ENCODE data around the gene ROCK1.

Gene ROCK1

GRCh38 chr18:21054252-21054821 lies 57.3 kb downstream of the ROCK1 start:
- no peak for TF ChIP-seq EZH2phosphoT487 (IDR thresholded peaks at IDR 0.05; ENCODE audit: borderline replicate concordance)
- TF ChIP-seq, protein P1, sequence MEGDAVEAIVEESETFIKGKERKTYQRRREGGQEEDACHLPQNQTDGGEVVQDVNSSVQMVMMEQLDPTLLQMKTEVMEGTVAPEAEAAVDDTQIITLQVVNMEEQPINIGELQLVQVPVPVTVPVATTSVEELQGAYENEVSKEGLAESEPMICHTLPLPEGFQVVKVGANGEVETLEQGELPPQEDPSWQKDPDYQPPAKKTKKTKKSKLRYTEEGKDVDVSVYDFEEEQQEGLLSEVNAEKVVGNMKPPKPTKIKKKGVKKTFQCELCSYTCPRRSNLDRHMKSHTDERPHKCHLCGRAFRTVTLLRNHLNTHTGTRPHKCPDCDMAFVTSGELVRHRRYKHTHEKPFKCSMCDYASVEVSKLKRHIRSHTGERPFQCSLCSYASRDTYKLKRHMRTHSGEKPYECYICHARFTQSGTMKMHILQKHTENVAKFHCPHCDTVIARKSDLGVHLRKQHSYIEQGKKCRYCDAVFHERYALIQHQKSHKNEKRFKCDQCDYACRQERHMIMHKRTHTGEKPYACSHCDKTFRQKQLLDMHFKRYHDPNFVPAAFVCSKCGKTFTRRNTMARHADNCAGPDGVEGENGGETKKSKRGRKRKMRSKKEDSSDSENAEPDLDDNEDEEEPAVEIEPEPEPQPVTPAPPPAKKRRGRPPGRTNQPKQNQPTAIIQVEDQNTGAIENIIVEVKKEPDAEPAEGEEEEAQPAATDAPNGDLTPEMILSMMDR (conservative IDR thresholded peaks at IDR 0.05; ENCODE audit: low read length), result no peak
- peaks cover 3% of the 10 kb centered on the region; the same call in 1 of the 2 replicates for H3K36me3 ChIP-seq (ENCODE audit: insufficient read depth, low read length)
- H3K9me3 ChIP-seq (ENCODE audit: insufficient read depth, low read depth, low read length), result no peaks in the 10 kb centered on the region
- no peak overlapping the region for H3K9ac ChIP-seq (ENCODE audit: low read depth, low read length, poor library complexity, severe bottlenecking)
- H3F3A ChIP-seq (ENCODE audit: low read depth), result no peaks in the 10 kb centered on the region; the same call in 1 of the 2 replicates
- H2AFZ ChIP-seq (ENCODE audit: low read length), result no peak overlapping the region
- peaks cover 96% of the 10 kb centered on the region for H3K79me2 ChIP-seq (ENCODE audit: insufficient read depth, low read length)
- H3K4me3 ChIP-seq (ENCODE audit: low read length, poor library complexity, severe bottlenecking), result no peak overlapping the region
- H3K4me2 ChIP-seq (ENCODE audit: low read depth, low read length, poor library complexity, severe bottlenecking), result no peak overlapping the region
- H3K27me3 ChIP-seq (ENCODE audit: insufficient read depth, low read length, poor library complexity, severe bottlenecking), result no peaks in the 10 kb centered on the region
- no peaks in the 10 kb centered on the region for H3K9me2 ChIP-seq (replicated peaks; ENCODE audit: low read depth, low read length)
- peaks cover 5% of the 10 kb centered on the region for H3K4me1 ChIP-seq (ENCODE audit: insufficient read depth, low read length, poor library complexity, severe bottlenecking)
- peaks cover 60% of the 10 kb centered on the region for H4K20me1 ChIP-seq (ENCODE audit: insufficient read depth, low read length, poor library complexity, severe bottlenecking)

DNA sequence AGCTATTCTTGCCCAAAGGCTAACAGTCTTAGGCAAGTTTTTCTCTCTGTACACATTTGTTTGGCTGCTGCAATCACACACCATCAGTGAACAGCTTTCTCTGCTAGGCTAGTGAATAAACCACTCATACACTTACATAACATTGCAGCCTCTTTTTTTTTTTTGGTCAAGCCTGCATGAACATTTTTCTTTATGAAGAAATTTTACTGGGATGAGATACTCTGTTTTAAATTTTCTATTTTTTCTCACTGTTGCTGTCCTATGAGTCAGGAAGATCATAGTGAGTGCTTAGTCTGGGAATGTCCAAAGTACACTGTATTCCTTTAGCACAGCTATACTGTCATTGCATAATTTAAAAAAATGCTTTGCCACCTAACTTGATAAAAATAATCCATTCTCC lies 58.5 kb downstream of the ROCK1 start:
- no peaks in the 10 kb centered on the region for H3K27me3 ChIP-seq (ENCODE audit: insufficient read depth, low read length, poor library complexity, severe bottlenecking)
- TF ChIP-seq EZH2phosphoT487 (IDR thresholded peaks at IDR 0.05; ENCODE audit: borderline replicate concordance), result no peak
- TF ChIP-seq, protein P1 (conservative IDR thresholded peaks at IDR 0.05; ENCODE audit: low read length), result no peak
- no peaks in the 10 kb centered on the region; the same call in 1 of the 2 replicates for H3F3A ChIP-seq (ENCODE audit: low read depth)
- no peaks in the 10 kb centered on the region for H3K9me3 ChIP-seq (ENCODE audit: insufficient read depth, low read depth, low read length)
- peaks cover 6% of the 10 kb centered on the region for H3K4me1 ChIP-seq (ENCODE audit: insufficient read depth, low read length, poor library complexity, severe bottlenecking)
- H3K9me2 ChIP-seq (replicated peaks; ENCODE audit: low read depth, low read length), result no peaks in the 10 kb centered on the region
- H3K9ac ChIP-seq (ENCODE audit: low read depth, low read length, poor library complexity, severe bottlenecking), result no peak overlapping the region
- no peak overlapping the region for H2AFZ ChIP-seq (ENCODE audit: low read length)
- H3K4me3 ChIP-seq (ENCODE audit: low read length, poor library complexity, severe bottlenecking), result no peak overlapping the region
- peaks cover 53% of the 10 kb centered on the region for H4K20me1 ChIP-seq (ENCODE audit: insufficient read depth, low read length, poor library complexity, severe bottlenecking)
- H3K36me3 ChIP-seq (ENCODE audit: insufficient read depth, low read length), result peaks cover 3% of the 10 kb centered on the region; the same call in 1 of the 2 replicates
- H3K4me2 ChIP-seq (ENCODE audit: low read depth, low read length, poor library complexity, severe bottlenecking), result no peak overlapping the region
- H3K79me2 ChIP-seq (ENCODE audit: insufficient read depth, low read length), result peaks cover 90% of the 10 kb centered on the region

- H3K4me1 ChIP-seq (ENCODE audit: insufficient read depth, low read length, poor library complexity, severe bottlenecking), result peaks cover 6% of the 10 kb centered on the region
Measured at GRCh38 chr18:21052385-21052784, 59.2 kb downstream of the ROCK1 start.

More at GRCh38 chr18:21052385-21052784, 59.2 kb downstream of the ROCK1 start:
- Histone ChIP-seq H3K27me3 (ENCODE audit: insufficient read depth, low read length, poor library complexity, severe bottlenecking) (no peaks in the 10 kb centered on the region), H3K36me3 (ENCODE audit: insufficient read depth, low read length) (peaks cover 9% of the 10 kb centered on the region; the same call in 1 of the 2 replicates), H3K4me3 (ENCODE audit: low read length, poor library complexity, severe bottlenecking) (no peak overlapping the region), H2AFZ (ENCODE audit: low read length) (no peak overlapping the region), H3F3A (ENCODE audit: low read depth) (no peaks in the 10 kb centered on the region; the same call in 1 of the 2 replicates), H3K9me3 (ENCODE audit: insufficient read depth, low read depth, low read length) (no peaks in the 10 kb centered on the region), H3K9ac (ENCODE audit: low read depth, low read length, poor library complexity, severe bottlenecking) (no peak overlapping the region), H3K79me2 (ENCODE audit: insufficient read depth, low read length) (peaks cover 89% of the 10 kb centered on the region), H3K9me2 (replicated peaks; ENCODE audit: low read depth, low read length) (no peaks in the 10 kb centered on the region), H3K4me2 (ENCODE audit: low read depth, low read length, poor library complexity, severe bottlenecking) (no peak overlapping the region), H4K20me1 (ENCODE audit: insufficient read depth, low read length, poor library complexity, severe bottlenecking) (peaks cover 55% of the 10 kb centered on the region)
- TF ChIP-seq EZH2phosphoT487 (IDR thresholded peaks at IDR 0.05; ENCODE audit: borderline replicate concordance), result no peak
- TF ChIP-seq, protein P1 (conservative IDR thresholded peaks at IDR 0.05; ENCODE audit: low read length), result no peak

Measured in Loucy (cell line).